Ovary (tissue), 3 donors: ENCODE data around the gene UMAD1.

Experiments
- EP300 ChIP-seq: sonication (generic); formaldehyde crosslinking; IDR thresholded peaks from one replicate; pipeline ENCODE4 v1.6.1; 2017; ENCODE audit warnings: antibody characterized with exemption
- POLR2A ChIP-seq: fragments of 450-650 bp; IDR thresholded peaks from one replicate; pipeline ENCODE4 v1.6.1; 2017; ENCODE audit warnings: antibody characterized with exemption, mild to moderate bottlenecking, moderate library complexity
- TF ChIP-seq, protein P1 (sequence below), 3 donors: fragments of 450-650 bp in 2 of 3; fragments of 200-600 bp in 1 of 3; IDR thresholded peaks; one replicate each; pipeline versions ENCODE4 v1.5.1 to v1.8.0; 2016 to 2022; ENCODE audit warnings: antibody characterized with exemption in 3 of 3, mild to moderate bottlenecking in 1 of 3
- donor health status: DM: no; HTN: no; CAD: no.

DNA sequence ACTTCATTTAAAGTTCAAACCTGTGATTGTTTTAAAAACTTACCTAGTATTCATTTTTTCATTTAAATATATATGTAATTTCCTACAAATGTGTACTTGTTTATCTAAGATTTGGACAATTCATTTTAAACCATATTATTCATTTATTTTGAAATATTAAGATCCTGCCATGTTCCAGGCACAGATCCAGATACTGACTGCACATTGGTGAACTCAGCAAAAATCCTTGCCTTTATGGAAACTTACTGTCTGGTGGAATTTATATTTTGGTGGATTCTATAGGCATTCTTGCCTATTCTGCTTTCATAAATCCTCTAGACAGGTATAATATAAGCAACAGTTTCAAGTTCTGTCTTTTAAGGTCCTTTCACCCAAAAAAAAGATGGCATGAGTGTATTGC, 126.1 kb downstream of the UMAD1 start:
- no peak for TF ChIP-seq EP300
- TF ChIP-seq, protein P1, sequence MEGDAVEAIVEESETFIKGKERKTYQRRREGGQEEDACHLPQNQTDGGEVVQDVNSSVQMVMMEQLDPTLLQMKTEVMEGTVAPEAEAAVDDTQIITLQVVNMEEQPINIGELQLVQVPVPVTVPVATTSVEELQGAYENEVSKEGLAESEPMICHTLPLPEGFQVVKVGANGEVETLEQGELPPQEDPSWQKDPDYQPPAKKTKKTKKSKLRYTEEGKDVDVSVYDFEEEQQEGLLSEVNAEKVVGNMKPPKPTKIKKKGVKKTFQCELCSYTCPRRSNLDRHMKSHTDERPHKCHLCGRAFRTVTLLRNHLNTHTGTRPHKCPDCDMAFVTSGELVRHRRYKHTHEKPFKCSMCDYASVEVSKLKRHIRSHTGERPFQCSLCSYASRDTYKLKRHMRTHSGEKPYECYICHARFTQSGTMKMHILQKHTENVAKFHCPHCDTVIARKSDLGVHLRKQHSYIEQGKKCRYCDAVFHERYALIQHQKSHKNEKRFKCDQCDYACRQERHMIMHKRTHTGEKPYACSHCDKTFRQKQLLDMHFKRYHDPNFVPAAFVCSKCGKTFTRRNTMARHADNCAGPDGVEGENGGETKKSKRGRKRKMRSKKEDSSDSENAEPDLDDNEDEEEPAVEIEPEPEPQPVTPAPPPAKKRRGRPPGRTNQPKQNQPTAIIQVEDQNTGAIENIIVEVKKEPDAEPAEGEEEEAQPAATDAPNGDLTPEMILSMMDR (IDR thresholded peaks at IDR 0.05) = no peak
- no peak for TF ChIP-seq POLR2A
